Erythroblast (primary cell): ENCODE measurements around the gene ABCA1.

ENCODE experiments used
- GATA1 ChIP-seq: IDR thresholded peaks from 2 replicates; pipeline ENCODE4 v1.6.1; 2011; ENCODE audit warnings: low read depth, mild to moderate bottlenecking, control low read depth, low read length, moderate library complexity
- POLR2A ChIP-seq: IDR thresholded peaks from 2 replicates; pipeline ENCODE4 v1.6.1; 2011; ENCODE audit warnings: mild to moderate bottlenecking, low read length

GRCh38 chr9:104971511-104971910 is 43.6 kb upstream of the ABCA1 start:
- TF ChIP-seq POLR2A = no peak
- TF ChIP-seq GATA1 = no peak
